ENCODE measurements around the gene ZNF438.
"Not testable (repeated sequence)": the region's sequence is repeated elsewhere in the genome, so short reads cannot be mapped to it uniquely, and the experiment has no call there.

Gene ZNF438

GRCh38 chr10:30917789-30918188 lies 113.9 kb downstream of the ZNF438 start:
- TF ChIP-seq, protein P1, sequence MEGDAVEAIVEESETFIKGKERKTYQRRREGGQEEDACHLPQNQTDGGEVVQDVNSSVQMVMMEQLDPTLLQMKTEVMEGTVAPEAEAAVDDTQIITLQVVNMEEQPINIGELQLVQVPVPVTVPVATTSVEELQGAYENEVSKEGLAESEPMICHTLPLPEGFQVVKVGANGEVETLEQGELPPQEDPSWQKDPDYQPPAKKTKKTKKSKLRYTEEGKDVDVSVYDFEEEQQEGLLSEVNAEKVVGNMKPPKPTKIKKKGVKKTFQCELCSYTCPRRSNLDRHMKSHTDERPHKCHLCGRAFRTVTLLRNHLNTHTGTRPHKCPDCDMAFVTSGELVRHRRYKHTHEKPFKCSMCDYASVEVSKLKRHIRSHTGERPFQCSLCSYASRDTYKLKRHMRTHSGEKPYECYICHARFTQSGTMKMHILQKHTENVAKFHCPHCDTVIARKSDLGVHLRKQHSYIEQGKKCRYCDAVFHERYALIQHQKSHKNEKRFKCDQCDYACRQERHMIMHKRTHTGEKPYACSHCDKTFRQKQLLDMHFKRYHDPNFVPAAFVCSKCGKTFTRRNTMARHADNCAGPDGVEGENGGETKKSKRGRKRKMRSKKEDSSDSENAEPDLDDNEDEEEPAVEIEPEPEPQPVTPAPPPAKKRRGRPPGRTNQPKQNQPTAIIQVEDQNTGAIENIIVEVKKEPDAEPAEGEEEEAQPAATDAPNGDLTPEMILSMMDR (conservative IDR thresholded peaks at IDR 0.05; ENCODE audit: low read depth): no peak
- CTCF ChIA-PET: no interaction called here

GRCh38 chr10:30917067-30917466 lies 114.6 kb downstream of the ZNF438 start:
- no peak for DNase-seq (ENCODE audit: low spot score)
- TF ChIP-seq, protein P1 (conservative IDR thresholded peaks at IDR 0.05; ENCODE audit: low read depth): no peak
- POLR2A ChIA-PET (ENCODE audit: low non-redundant PET): no interaction called here
- CTCF ChIA-PET: no interaction called here
- H3K27ac ChIP-seq: no peak overlapping the region

More at GRCh38 chr10:30917789-30918188, 113.9 kb downstream of the ZNF438 start:
- POLR2A ChIA-PET (ENCODE audit: low non-redundant PET): no interaction called here
- no peak for DNase-seq (ENCODE audit: low spot score)
- H3K27ac ChIP-seq: no peak overlapping the region

GRCh38 chr10:30915146-30915545 lies 116.5 kb downstream of the ZNF438 start:
- ChIA-PET CTCF (no interaction called here), POLR2A (ENCODE audit: low non-redundant PET) (no interaction called here)
- TF ChIP-seq, protein P1 (conservative IDR thresholded peaks at IDR 0.05; ENCODE audit: low read depth): no peak
- H3K27ac ChIP-seq: no peak overlapping the region
- DNase-seq (ENCODE audit: low spot score): no peak

DNA sequence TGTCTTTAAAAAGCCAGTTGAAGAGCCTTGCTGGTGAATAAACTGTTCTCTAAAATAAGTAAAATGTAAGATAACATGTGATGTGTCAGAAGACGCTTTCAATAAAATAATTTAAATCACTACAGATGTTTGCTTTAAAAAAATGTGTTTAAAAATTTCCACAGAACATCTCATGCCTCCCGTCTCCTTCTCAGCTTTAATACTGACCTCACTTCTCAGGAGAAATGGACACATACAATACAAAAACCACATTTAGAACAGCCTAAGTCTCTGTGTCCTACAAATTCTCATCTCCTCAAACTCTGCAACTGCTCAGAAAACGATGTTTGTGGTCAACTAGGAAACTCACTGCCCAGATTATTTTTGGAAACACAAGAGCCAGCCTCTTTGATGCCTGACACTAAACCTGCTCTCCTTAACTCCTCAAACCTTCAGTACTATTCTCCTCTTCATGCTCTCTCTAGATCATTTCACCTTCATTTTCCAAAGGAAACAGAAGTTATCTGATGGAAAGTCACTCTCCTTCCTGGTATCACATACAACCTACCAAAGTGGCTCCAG lies 120.3 kb downstream of the ZNF438 start:
- POLR2A ChIA-PET (ENCODE audit: low non-redundant PET): no interaction called here
- no peak for DNase-seq (ENCODE audit: low spot score)
- H3K27ac ChIP-seq: no peak overlapping the region
- TF ChIP-seq, protein P1 (conservative IDR thresholded peaks at IDR 0.05; ENCODE audit: low read depth): no peak
- CTCF ChIA-PET: no interaction called here

- H3K27ac ChIP-seq: no peak overlapping the region
- DNase-seq (ENCODE audit: low spot score): no peak
- TF ChIP-seq, protein P1 (conservative IDR thresholded peaks at IDR 0.05; ENCODE audit: low read depth): no peak
- ChIA-PET CTCF (no interaction called here), POLR2A (ENCODE audit: low non-redundant PET) (no interaction called here)
Observed at GRCh38 chr10:30903397-30904138, 128.1 kb downstream of the ZNF438 start.

DNA sequence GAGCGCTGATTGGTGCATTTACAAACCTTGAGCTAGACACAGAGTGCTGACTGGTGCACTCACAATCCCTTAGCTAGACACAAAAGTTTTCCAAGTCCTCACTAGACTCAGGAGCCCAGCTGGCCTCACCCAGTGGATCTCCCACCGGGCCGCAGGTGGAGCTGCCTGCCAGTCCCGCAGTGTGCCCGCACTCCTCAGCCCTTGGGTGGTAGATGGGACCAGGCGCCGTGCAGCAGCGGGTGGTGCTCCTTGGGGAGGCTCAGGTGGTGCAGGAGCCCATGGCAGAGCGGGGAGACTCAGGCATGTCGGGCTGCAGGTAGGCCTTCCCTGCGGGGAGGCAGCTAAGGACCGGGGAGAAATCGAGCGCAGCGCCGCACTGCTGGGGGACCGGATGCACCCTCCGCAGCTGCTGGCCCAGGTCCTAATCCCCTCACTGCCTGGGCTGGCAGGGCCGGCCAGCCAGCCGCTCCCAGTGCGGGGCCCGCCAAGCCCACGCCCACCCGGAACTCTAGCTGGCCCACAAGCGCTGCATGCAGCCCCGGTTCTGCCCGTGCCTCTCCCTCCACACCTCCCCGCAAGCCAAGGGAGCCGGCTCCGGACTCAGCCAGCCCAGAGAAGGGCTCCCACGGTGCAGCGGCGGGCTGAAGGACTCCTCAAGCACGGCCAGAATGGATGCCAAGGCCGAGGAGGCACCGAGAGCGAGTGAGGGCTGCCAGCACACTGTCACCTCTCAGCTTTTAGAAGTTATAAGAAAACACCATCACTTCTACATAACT lies 128.9 kb downstream of the ZNF438 start:
- TF ChIP-seq, protein P1 (conservative IDR thresholded peaks at IDR 0.05; ENCODE audit: low read depth): no peak
- POLR2A ChIA-PET (ENCODE audit: low non-redundant PET): no interaction called here
- CTCF ChIA-PET: no interaction called here
- H3K27ac ChIP-seq: no peak overlapping the region
- no peak for DNase-seq (ENCODE audit: low spot score)

DNA sequence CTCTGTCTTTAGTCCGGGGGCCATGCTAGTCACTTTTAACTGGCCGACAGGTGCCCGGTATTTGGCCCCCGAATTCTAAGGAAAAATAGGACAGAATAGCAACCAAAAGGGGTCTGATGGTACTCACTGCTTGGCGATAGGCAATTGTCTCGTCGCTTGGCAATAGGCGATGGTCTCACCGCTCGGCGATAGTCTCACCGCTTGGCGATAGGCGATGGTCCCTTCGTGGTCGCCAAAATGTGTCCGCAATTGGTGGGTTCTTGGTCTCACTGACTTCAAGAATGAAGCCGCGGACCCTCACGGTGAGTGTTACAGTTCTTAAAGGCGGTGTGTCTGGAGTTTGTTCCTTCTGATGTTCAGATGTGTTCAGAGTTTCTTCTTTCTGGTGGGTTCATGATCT lies 130.2 kb downstream of the ZNF438 start:
- H3K27ac ChIP-seq; DNase-seq (ENCODE audit: low spot score); POLR2A ChIA-PET (ENCODE audit: low non-redundant PET); CTCF ChIA-PET: not testable (repeated sequence)
